ENCODE data around the gene GNG7.

- TF ChIP-seq EP300 (IDR thresholded peaks at IDR 0.05) (no peak), POLR2A (IDR thresholded peaks at IDR 0.05) (no peak)
Measured at GRCh38 chr19:2680808-2681207, 21.7 kb downstream of the GNG7 start.
